K562 (cell line): ENCODE measurements around the gene CASP1. TPM values are rescaled to one million over a fixed set of nuclear protein-coding genes. Genes with fewer than 3 reads are reported as not detected.

Source experiments
- ATAC-seq: fragments of 200-7000 bp; cut with Tn5 transposase; 3 replicates; pipeline ENCODE4 v1.9.1; 2020; ENCODE audit warnings: moderate library complexity
- BruUV-seq: library from RNA; stranded (reverse); fragments of 400-500 nt; replicated peaks from 2 replicates; lab custom pipeline; 2021; lab: Mats Ljungman, UMichigan
- CTCF ChIA-PET: fragments of 300-600 bp; formaldehyde crosslinking; extraction: SDS; loops from one replicate; lab custom pipeline; 2021; ENCODE audit warnings: low intra/inter-chr PET ratio; lab: Yijun Ruan, JAX
- POLR2A ChIA-PET: fragments of 300-600, 350-650 bp; sonication (Branson Sonifier 250); formaldehyde crosslinking; extraction: SDS; loops from one replicate; lab custom pipeline; 2021; ENCODE audit warnings: antibody characterized with exemption, inconsistent platforms; lab: Yijun Ruan, JAX
- DNase-seq, 4 experiments: peaks; one replicate each; pipeline versions ENCODE4 v3.0.0 to v3.0.0-alpha.2; 2011 to 2018; ENCODE audit warnings: low spot score in 3 of 4, mixed read lengths in 3 of 4; ENCODE audit errors: extremely low read depth in 1 of 4
- FAIRE-seq: peaks from 2 replicates; lab custom pipeline; 2011; peaks lifted over from hg19 to GRCh38; lab: Jason Lieb, UNC
- H2AFZ ChIP-seq: 2 replicates; pipeline ENCODE4 v1.6.0; 2011; ENCODE audit warnings: low read depth, low read length, control low read depth, inconsistent platforms
- H3K27ac ChIP-seq: fragments of 200-600 bp; 3 replicates; pipeline ENCODE4 v1.8.0; 2011; ENCODE audit warnings: low read depth, mild to moderate bottlenecking, control low read depth, inconsistent platforms, low read length, moderate library complexity, mixed read lengths; ENCODE audit errors: extremely low read depth
- H3K27me3 ChIP-seq, 2 experiments: fragments of 300-600 bp in 1 of 2; 2 replicates in 1 of 2; 3 replicates in 1 of 2; pipeline versions ENCODE4 v1.6.0 to v1.8.0; 2011; ENCODE audit warnings: inconsistent platforms in 2 of 2, low read length in 2 of 2, mild to moderate bottlenecking in 1 of 2, mixed read lengths in 1 of 2, moderate library complexity in 1 of 2; ENCODE audit not compliant: control insufficient read depth in 2 of 2, insufficient read depth in 2 of 2
- H3K36me3 ChIP-seq: fragments of 300-600 bp; 3 replicates; pipeline ENCODE4 v1.8.0; 2011; ENCODE audit warnings: mild to moderate bottlenecking, low read length, inconsistent platforms; ENCODE audit not compliant: control insufficient read depth, insufficient read depth
- H3K4me1 ChIP-seq, 2 experiments: fragments of 200-600 bp in 1 of 2; replicated peaks in 1 of 2; 2 replicates in 1 of 2; 3 replicates in 1 of 2; pipeline versions ENCODE4 v1.5.1 to v1.8.0; 2011; ENCODE audit warnings: inconsistent platforms in 2 of 2, low read length in 2 of 2, mild to moderate bottlenecking in 1 of 2, mixed read lengths in 1 of 2, moderate library complexity in 1 of 2; ENCODE audit not compliant: control insufficient read depth in 2 of 2, insufficient read depth in 2 of 2
- H3K4me2 ChIP-seq: 2 replicates; pipeline ENCODE4 v1.6.1; 2011; ENCODE audit warnings: low read length, control low read depth, inconsistent platforms, mixed read lengths; ENCODE audit not compliant: insufficient read depth
- H3K4me3 ChIP-seq: fragments of 200-600 bp; sonication (generic), shearing (Covaris generic); 2 replicates; pipeline ENCODE4 v1.5.1; 2016; ENCODE audit warnings: control low read depth, inconsistent platforms
- H3K79me2 ChIP-seq: fragments of 200-600 bp; 3 replicates; pipeline ENCODE4 v1.8.0; 2011; ENCODE audit warnings: low read length, inconsistent platforms; ENCODE audit not compliant: control insufficient read depth, insufficient read depth
- H3K9ac ChIP-seq, 2 experiments: 2 replicates each; pipeline versions ENCODE4 v1.6.0 to v1.6.1; 2011; ENCODE audit warnings: low read depth in 2 of 2, low read length in 2 of 2, control low read depth in 1 of 2, inconsistent platforms in 1 of 2, mild to moderate bottlenecking in 1 of 2, mixed read lengths in 1 of 2; ENCODE audit not compliant: insufficient read depth in 1 of 2
- H3K9me1 ChIP-seq: one replicate; pipeline ENCODE4 v1.6.0; 2011; ENCODE audit warnings: inconsistent platforms, mild to moderate bottlenecking, low read length, moderate library complexity; ENCODE audit not compliant: control insufficient read depth, insufficient read depth
- H3K9me3 ChIP-seq: replicated peaks from 2 replicates; pipeline ENCODE4 v1.5.1; 2011; ENCODE audit warnings: low read depth, low read length, inconsistent platforms; ENCODE audit not compliant: control insufficient read depth, insufficient read depth
- H4K20me1 ChIP-seq: replicated peaks from 2 replicates; pipeline ENCODE4 v1.6.1; 2011; ENCODE audit warnings: low read length, inconsistent platforms, mixed read lengths; ENCODE audit not compliant: control insufficient read depth, insufficient read depth
- GABPA ChIP-seq: fragments of 200-800 bp; sonication (Bioruptor generic); conservative IDR thresholded peaks from 2 replicates; pipeline ENCODE4 v1.6.1; 2016; ENCODE audit warnings: low read depth, missing genetic modification characterization, missing compliant biosample characterization
- ZNF3 ChIP-seq: fragments of 250-450 bp; sonication (Bioruptor Pico); IDR thresholded peaks from 2 replicates; pipeline ENCODE4 v1.5.0; 2021; ENCODE audit warnings: mild to moderate bottlenecking, moderate library complexity
- ZNF57 ChIP-seq: fragments of 450-650 bp; formaldehyde crosslinking; IDR thresholded peaks from 2 replicates; pipeline ENCODE4 v1.4.0; 2020; ENCODE audit warnings: mild to moderate bottlenecking, moderate library complexity
- WGBS: fragments of 100-300 bp; shearing (Covaris generic); methylation state at CpG from one replicate; pipeline ENCODE4 v1.1.6; 2016; ENCODE audit warnings: low coverage, mixed read lengths; ENCODE audit not compliant: insufficient coverage; ENCODE audit errors: missing lambda C conversion rate; 5-methylcytosine and 5-hydroxymethylcytosine counted together
- in situ Hi-C: fragments of 300-500 bp; cut with MboI; formaldehyde crosslinking; loops from 4 replicates; pipeline ENCODE4 v1.15.0; 2018; ENCODE audit warnings: inconsistent platforms, mixed read lengths
- intact Hi-C: fragments of 100-400 bp; cut with micrococcal nuclease; formaldehyde crosslinking; loops from 2 replicates; pipeline ENCODE4 v1.14.2; 2022
- polyA plus RNA-seq, 8 experiments: library from polyadenylated mRNA; depleted of rRNA in 4 of 8; stranded (reverse) in 5 of 8; unstranded in 3 of 8; fragments of >200 nt; fragmentation: Nextera tagmentation in 2 of 8; fragmentation: Illumina TruSeq in 1 of 8; extraction: Ambion mirVana in 2 of 8; extraction: Trizol in 1 of 8; gene quantifications; 2 replicates each; pipeline versions ENCODE4 v1.2.1 to v1.2.3, GENCODE V29; 2011 to 2014; ENCODE audit warnings: inconsistent platforms in 1 of 8, missing spikeins in 1 of 8
- total RNA-seq, 7 experiments: library from RNA; depleted of rRNA in 6 of 7; stranded (reverse); fragments of >200 nt in 6 of 7; fragmentation: Illumina TruSeq in 2 of 7; extraction: Trizol in 2 of 7; gene quantifications; 2 replicates each; pipeline versions ENCODE4 v1.2.1 to v1.2.3, GENCODE V29; 2011 to 2021; ENCODE audit warnings: low replicate concordance in 1 of 7
- TF ChIP-seq, protein P1 (sequence below), 2 experiments: IDR thresholded peaks; 2 replicates each; pipeline ENCODE4 v1.6.1; 2012; ENCODE audit warnings: improper control_type of control experiment in 2 of 2, low read depth in 2 of 2, low read length in 2 of 2, borderline replicate concordance in 1 of 2
- TF ChIP-seq, protein P2 (sequence below), 3 experiments: IDR thresholded peaks in 2 of 3; conservative IDR thresholded peaks in 1 of 3; 2 replicates each; pipeline ENCODE4 v1.5.1; 2011 to 2012; ENCODE audit warnings: low read length in 3 of 3, mild to moderate bottlenecking in 3 of 3, control low read depth in 2 of 3, improper control_type of control experiment in 1 of 3, inconsistent platforms in 1 of 3, low read depth in 1 of 3, mixed read lengths in 1 of 3, moderate library complexity in 1 of 3; ENCODE audit not compliant: insufficient read depth in 2 of 3

Gene CASP1
- total and polyA plus RNA-seq, 9 of the 15 experiments (the other 6 are each of a cell fraction or from before 2014, with no cell fraction given), result not detected

DNA sequence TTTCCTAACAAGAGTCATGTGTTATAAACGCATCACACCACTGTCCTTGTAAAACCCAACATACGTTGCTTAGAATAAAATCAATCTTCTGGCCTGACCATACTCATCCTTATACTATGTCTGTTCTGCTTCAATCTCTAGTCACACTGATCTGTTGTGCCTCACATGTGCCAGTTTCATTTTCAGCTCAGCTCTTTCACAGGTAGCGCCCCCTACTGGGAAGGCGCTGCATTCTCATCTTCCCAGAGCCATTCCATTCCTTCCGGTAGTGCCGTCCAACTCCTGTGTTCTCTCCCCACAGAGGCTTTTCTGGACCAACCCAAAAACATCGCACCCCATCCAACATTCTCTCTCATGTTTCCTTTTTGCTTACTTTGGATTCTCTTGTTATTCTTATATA is 34.1 kb downstream of the CASP1 start (continued):
- no peak for TF ChIP-seq ZNF3
- TF ChIP-seq, protein P1, sequence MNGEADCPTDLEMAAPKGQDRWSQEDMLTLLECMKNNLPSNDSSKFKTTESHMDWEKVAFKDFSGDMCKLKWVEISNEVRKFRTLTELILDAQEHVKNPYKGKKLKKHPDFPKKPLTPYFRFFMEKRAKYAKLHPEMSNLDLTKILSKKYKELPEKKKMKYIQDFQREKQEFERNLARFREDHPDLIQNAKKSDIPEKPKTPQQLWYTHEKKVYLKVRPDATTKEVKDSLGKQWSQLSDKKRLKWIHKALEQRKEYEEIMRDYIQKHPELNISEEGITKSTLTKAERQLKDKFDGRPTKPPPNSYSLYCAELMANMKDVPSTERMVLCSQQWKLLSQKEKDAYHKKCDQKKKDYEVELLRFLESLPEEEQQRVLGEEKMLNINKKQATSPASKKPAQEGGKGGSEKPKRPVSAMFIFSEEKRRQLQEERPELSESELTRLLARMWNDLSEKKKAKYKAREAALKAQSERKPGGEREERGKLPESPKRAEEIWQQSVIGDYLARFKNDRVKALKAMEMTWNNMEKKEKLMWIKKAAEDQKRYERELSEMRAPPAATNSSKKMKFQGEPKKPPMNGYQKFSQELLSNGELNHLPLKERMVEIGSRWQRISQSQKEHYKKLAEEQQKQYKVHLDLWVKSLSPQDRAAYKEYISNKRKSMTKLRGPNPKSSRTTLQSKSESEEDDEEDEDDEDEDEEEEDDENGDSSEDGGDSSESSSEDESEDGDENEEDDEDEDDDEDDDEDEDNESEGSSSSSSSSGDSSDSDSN (IDR thresholded peaks at IDR 0.05; ENCODE audit: borderline replicate concordance in 1 of 2, low read depth in 2 of 2, low read length in 2 of 2), result no peak
- TF ChIP-seq, protein P2, sequence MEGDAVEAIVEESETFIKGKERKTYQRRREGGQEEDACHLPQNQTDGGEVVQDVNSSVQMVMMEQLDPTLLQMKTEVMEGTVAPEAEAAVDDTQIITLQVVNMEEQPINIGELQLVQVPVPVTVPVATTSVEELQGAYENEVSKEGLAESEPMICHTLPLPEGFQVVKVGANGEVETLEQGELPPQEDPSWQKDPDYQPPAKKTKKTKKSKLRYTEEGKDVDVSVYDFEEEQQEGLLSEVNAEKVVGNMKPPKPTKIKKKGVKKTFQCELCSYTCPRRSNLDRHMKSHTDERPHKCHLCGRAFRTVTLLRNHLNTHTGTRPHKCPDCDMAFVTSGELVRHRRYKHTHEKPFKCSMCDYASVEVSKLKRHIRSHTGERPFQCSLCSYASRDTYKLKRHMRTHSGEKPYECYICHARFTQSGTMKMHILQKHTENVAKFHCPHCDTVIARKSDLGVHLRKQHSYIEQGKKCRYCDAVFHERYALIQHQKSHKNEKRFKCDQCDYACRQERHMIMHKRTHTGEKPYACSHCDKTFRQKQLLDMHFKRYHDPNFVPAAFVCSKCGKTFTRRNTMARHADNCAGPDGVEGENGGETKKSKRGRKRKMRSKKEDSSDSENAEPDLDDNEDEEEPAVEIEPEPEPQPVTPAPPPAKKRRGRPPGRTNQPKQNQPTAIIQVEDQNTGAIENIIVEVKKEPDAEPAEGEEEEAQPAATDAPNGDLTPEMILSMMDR (IDR thresholded peaks at IDR 0.05 in 2 of 3, conservative IDR thresholded peaks at IDR 0.05 in 1 of 3; ENCODE audit: insufficient read depth in 2 of 3, low read depth in 1 of 3, low read length in 3 of 3), result peak; percentile 15 to 52 (median 29); a peak in 4 of 6 replicates

GRCh38 chr11:105000167-105000566 is 34.8 kb downstream of the CASP1 start:
- Histone ChIP-seq H2AFZ (no peak overlapping the region), H3K27me3 (no peaks in the 10 kb centered on the region), H3K9me3 (0 out of 2 replicates have a peak, but pooled peaks cover 1% of the 10 kb centered on the region), H3K27ac (no peak overlapping the region), H3K79me2 (no peaks in the 10 kb centered on the region), H3K4me1 (no peaks in the 10 kb centered on the region), H3K4me3 (no peak overlapping the region), H3K4me2 (no peak overlapping the region), H3K9ac (no peak overlapping the region), H3K9me1 (no peaks in the 10 kb centered on the region), H4K20me1 (no peaks in the 10 kb centered on the region), H3K36me3 (no peaks in the 10 kb centered on the region)
- intact Hi-C loops, result no loop called here
- DNase-seq, result no peak
- ATAC-seq, result no peak
- ChIA-PET POLR2A (interaction anchor here (0.7 kb wide), 1 partner anchor 183 kb away, joined by 3 read pairs; no protein-coding TSS in a partner anchor), CTCF (no interaction called here)
- 5% methylated on average over 5 of the region's 5 CpGs for WGBS
- no peak for FAIRE-seq
- in situ Hi-C loops, result no loop called here
- BruUV-seq, result no TSS peak
- TF ChIP-seq GABPA, result peak; percentile 40; the same call in 1 of the 2 replicates
- no peak for TF ChIP-seq ZNF57 (CRISPR knock-in tag)
